Measurements from ENCODE around the gene G6PC2.

DNA sequence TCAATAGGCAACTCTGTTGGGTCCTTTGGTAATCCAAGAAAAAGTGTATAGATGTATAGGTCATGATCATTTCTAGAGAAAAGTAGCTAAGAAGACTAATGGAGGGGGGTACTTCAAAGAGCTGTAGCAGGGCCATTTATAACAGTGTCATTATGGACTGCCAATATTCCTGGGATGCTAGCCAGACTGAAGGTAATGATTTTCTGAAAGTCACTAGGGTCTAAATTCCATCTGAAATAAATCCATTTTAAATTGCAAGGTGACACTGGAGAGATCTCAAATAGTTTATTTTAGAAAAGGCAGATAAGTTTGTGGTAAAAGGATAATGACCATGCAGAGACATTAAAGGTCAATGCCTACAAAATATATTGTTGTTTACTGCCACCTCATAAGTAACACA, 6.4 kb upstream of the G6PC2 start:
- TF ChIP-seq USF2 (IDR thresholded peaks at IDR 0.05; ENCODE audit: low read length) (no peak), EP300 (IDR thresholded peaks at IDR 0.05; ENCODE audit: borderline replicate concordance in 1 of 2, low read depth in 2 of 2, low read length in 2 of 2) (no peak), CBX5 (IDR thresholded peaks at IDR 0.05; ENCODE audit: low read depth, low read length) (no peak)
- TF ChIP-seq, protein P1, sequence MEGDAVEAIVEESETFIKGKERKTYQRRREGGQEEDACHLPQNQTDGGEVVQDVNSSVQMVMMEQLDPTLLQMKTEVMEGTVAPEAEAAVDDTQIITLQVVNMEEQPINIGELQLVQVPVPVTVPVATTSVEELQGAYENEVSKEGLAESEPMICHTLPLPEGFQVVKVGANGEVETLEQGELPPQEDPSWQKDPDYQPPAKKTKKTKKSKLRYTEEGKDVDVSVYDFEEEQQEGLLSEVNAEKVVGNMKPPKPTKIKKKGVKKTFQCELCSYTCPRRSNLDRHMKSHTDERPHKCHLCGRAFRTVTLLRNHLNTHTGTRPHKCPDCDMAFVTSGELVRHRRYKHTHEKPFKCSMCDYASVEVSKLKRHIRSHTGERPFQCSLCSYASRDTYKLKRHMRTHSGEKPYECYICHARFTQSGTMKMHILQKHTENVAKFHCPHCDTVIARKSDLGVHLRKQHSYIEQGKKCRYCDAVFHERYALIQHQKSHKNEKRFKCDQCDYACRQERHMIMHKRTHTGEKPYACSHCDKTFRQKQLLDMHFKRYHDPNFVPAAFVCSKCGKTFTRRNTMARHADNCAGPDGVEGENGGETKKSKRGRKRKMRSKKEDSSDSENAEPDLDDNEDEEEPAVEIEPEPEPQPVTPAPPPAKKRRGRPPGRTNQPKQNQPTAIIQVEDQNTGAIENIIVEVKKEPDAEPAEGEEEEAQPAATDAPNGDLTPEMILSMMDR (IDR thresholded peaks at IDR 0.05; ENCODE audit: control extremely low read depth in 1 of 3, insufficient read depth in 1 of 3, low read depth in 1 of 3, low read length in 3 of 3) = no peak
